Left ventricle myocardium inferior (tissue), 1 donor: Measurements from ENCODE around the gene TNFRSF1A. TPM values are rescaled to one million over a fixed set of nuclear protein-coding genes. Genes with fewer than 3 reads are reported as not detected.

Experiments used
- DNase-seq: peaks from one replicate; pipeline ENCODE4 v3.0.0-alpha.2; 2020
- H3K27ac ChIP-seq: fragments of 200-600 bp; replicated peaks from 2 replicates; pipeline ENCODE4 v1.8.0; 2021
- H3K27me3 ChIP-seq: fragments of 200-600 bp; 2 replicates; pipeline ENCODE4 v1.8.0; 2021; ENCODE audit warnings: low read depth
- H3K36me3 ChIP-seq: fragments of 200-600 bp; 2 replicates; pipeline ENCODE4 v1.8.0; 2021
- H3K4me1 ChIP-seq: fragments of 200-600 bp; 2 replicates; pipeline ENCODE4 v1.8.0; 2021
- H3K4me3 ChIP-seq: fragments of 200-600 bp; 2 replicates; pipeline ENCODE4 v1.8.0; 2021; ENCODE audit warnings: mild to moderate bottlenecking, moderate library complexity
- H3K9me3 ChIP-seq: fragments of 200-600 bp; replicated peaks from 2 replicates; pipeline ENCODE4 v1.8.0; 2021
- intact Hi-C: fragments of 100-400 bp; cut with micrococcal nuclease; formaldehyde crosslinking; loops from one replicate; pipeline ENCODE4 v1.11.0; 2022
- long read RNA-seq: library from polyadenylated mRNA; unstranded; transcript quantifications from one replicate; pipeline ENCODE4 v2.0.0, GENCODE V29; 2021
- total RNA-seq: library from RNA; stranded (reverse); fragmentation: NEBNext Ultra II Directional; extraction: Animal tissue kit (Norgen Biotek cat#: 25700); gene quantifications from one replicate; pipeline ENCODE4 v1.2.1, GENCODE V29; 2021
- TF ChIP-seq, protein P1 (sequence below): fragments of 200-600 bp; IDR thresholded peaks from 2 replicates; pipeline ENCODE4 v1.8.0; 2021; ENCODE audit warnings: antibody characterized with exemption, mild to moderate bottlenecking, borderline replicate concordance
- donor health status: DM: no; HTN: yes; CAD: no; lungs with severe emphysema.

Gene TNFRSF1A
- total RNA-seq, result 45.6 TPM
- long read RNA-seq, transcript TNFRSF1A-201 (10 exons, 2,223 nt), result major isoform, 28 of 43 reads
- long read RNA-seq, partial matches to known transcripts, result 6 of 43 reads
- long read RNA-seq, other reads (novel, unspliced or antisense), result 8 of 43 reads

DNA sequence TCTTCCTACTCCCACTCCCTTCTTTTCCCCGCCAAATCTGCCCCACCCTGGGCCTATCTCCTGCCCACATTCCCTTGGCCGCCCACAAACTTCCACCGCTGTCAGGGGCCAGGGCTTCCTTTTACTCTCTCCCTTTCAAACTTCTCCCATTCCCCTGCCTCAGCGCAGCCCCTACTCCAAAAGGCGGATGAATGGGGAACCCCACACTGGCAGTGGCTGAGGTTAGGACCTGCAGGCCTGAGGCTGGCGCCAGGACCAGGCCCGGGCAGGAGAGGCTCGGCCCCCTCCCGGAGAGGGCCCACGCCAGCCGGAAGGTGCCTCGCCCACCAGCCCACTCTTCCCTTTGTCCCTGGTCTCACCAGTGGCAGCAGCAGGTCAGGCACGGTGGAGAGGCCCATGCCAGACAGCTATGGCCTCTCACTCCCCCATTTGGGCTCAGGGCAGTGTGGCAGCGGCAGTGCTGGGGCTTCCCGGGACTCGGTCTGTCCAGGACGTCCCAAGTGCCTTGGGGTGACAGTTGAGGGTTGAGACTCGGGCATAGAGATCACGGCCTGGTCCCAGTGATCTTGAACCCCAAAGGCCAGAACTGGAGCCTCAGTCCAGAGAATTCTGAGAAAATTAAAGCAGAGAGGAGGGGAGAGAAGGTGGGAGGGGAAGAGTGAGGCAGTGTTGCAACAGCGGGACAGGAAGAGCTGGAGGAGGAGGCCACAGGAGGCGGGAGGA lies at the start of gene TNFRSF1A:
Gene TNFRSF1A, minus strand, starts transcription at position 660 of the 723 bp plus-strand sequence. Its CDS starts 262 bp downstream, at position 398.
- no peaks in the 10 kb centered on the region for H3K9me3 ChIP-seq
- intact Hi-C loops, result no loop called here
- no peaks in the 10 kb centered on the region for H3K27me3 ChIP-seq
- H3K4me3 ChIP-seq, result peak within 1 kb of the TSS; percentile 90
- H3K36me3 ChIP-seq, result no peaks in the 10 kb centered on the region
- H3K27ac ChIP-seq, result peak within 1 kb of the TSS; percentile 99
- DNase-seq, result peak; percentile 77
- TF ChIP-seq, protein P1, sequence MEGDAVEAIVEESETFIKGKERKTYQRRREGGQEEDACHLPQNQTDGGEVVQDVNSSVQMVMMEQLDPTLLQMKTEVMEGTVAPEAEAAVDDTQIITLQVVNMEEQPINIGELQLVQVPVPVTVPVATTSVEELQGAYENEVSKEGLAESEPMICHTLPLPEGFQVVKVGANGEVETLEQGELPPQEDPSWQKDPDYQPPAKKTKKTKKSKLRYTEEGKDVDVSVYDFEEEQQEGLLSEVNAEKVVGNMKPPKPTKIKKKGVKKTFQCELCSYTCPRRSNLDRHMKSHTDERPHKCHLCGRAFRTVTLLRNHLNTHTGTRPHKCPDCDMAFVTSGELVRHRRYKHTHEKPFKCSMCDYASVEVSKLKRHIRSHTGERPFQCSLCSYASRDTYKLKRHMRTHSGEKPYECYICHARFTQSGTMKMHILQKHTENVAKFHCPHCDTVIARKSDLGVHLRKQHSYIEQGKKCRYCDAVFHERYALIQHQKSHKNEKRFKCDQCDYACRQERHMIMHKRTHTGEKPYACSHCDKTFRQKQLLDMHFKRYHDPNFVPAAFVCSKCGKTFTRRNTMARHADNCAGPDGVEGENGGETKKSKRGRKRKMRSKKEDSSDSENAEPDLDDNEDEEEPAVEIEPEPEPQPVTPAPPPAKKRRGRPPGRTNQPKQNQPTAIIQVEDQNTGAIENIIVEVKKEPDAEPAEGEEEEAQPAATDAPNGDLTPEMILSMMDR, result no peak
- H3K4me1 ChIP-seq, result peaks cover 90% of the 10 kb centered on the region

DNA sequence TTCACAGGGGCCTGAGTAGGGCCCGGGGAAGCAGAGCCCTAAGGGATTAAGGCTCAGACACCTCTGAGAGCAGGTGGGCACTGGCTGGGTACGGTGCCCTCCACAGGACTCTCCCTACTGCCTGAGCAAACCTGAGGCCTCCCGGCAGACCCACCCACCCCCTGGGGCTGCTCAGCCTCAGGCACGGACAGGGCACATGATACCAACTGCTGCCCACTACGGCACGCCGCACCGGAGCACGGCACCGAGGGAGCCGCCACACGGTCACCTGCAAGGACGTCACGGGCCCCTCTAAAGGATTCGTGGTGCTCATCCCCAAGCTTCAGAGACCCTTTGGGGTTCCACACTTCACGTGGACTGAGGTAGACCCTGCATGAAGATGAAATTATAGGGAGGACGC lies 49.1 kb upstream of the TNFRSF1A start:
- DNase-seq, result no peak
- intact Hi-C loops, result no loop called here
- Histone ChIP-seq H3K27ac (no peak overlapping the region), H3K4me1 (peaks cover 30% of the 10 kb centered on the region), H3K9me3 (no peaks in the 10 kb centered on the region), H3K27me3 (no peaks in the 10 kb centered on the region), H3K4me3 (no peak overlapping the region), H3K36me3 (peaks cover 54% of the 10 kb centered on the region)
- TF ChIP-seq, protein P1, result no peak

DNA sequence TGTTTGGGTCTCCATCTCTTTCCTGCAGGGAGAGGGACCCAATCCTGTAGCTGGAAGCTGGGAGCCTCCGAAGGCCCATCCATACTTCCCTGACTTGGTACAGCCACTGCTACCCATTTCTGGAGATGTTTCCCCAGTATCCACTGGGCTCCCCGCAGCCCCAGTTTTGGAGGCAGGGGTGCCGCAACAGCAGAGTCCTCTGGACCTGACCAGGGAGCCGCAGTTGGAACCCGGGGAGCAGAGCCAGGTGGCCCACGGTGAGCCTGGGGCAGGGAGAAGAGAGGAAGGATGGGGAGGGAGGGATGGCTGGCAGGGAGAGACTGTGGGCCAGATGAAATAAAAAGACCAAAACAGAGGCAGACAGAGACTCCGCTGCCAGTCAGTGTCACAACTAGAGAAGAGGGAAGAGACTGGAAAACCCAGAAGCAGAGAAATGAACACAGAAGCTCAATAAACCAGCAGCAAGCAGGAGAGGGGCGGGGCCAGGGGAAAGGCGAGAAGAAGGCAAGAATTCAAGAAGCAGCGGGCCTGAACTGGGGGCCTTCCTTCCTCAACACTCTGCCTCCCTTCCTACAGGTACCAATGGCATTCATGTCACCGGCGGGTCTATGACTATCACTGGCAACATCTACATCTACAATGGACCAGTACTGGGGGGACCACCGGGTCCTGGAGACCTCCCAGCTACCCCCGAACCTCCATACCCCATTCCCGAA lies 48.4 kb upstream of the TNFRSF1A start:
- H3K27ac ChIP-seq, result no peak overlapping the region

DNA sequence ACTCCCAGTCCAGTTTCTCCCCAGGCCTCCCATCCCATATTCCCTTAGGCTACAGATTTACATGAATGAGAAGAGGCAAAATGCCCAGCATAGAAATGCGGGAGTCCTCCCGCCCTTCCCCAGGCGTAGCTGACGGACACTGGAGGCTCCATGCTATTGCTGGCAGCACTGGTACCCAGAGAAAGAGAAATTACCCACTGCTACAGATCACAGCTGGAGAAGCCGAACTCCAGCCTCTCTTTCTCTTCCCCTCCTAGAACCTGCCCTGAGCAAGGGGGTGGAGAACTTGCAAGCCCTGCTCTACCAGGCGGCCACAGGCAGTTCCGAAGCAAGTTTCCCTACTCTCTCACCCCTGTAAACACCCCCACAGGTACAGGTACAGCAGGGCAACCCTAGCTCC lies 45.7 kb upstream of the TNFRSF1A start:
- H3K27me3 ChIP-seq, result no peaks in the 10 kb centered on the region
- no peaks in the 10 kb centered on the region for H3K9me3 ChIP-seq
- peaks cover 55% of the 10 kb centered on the region for H3K36me3 ChIP-seq
- intact Hi-C loops, result loop anchor here (10.0 kb wide), 1 partner anchor 53 kb away; no protein-coding TSS in a partner anchor
- DNase-seq, result no peak
- no peak overlapping the region for H3K4me3 ChIP-seq
- H3K4me1 ChIP-seq, result peaks cover 51% of the 10 kb centered on the region
- H3K27ac ChIP-seq, result no peak overlapping the region
- TF ChIP-seq, protein P1, result no peak

More for the DNA sequence above, 48.4 kb upstream of the TNFRSF1A start:
- Histone ChIP-seq H3K36me3 (peaks cover 55% of the 10 kb centered on the region), H3K27me3 (no peaks in the 10 kb centered on the region), H3K4me3 (no peak overlapping the region), H3K9me3 (no peaks in the 10 kb centered on the region), H3K4me1 (peaks cover 35% of the 10 kb centered on the region)
- no peak for DNase-seq
- intact Hi-C loops, result no loop called here
- TF ChIP-seq, protein P1, result no peak

DNA sequence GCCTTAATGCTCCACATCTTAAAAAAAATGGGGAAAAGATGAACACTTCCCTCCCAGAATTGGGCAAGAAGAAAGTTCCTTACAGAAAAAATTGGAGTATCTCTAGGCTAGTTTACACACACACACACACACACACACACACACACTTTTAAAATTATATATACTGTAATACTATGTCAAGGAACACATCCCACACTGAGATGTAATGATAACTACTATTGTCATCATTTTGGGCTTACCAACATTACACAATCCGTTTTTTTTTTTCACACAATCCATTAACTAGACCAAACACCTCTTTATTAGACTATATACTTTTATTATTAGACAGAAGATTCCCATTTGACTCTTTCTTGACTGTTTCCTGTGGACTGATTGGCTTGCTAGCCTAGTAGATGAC lies 44.6 kb upstream of the TNFRSF1A start:
- H3K27ac ChIP-seq, result no peak overlapping the region
- no peak overlapping the region for H3K4me3 ChIP-seq
- TF ChIP-seq, protein P1, result no peak
- no peaks in the 10 kb centered on the region for H3K9me3 ChIP-seq
- peaks cover 54% of the 10 kb centered on the region for H3K36me3 ChIP-seq
- no peak for DNase-seq
- peaks cover 42% of the 10 kb centered on the region for H3K4me1 ChIP-seq
- intact Hi-C loops, result loop anchor here (10.0 kb wide), 1 partner anchor 52 kb away; no protein-coding TSS in a partner anchor
- H3K27me3 ChIP-seq, result no peaks in the 10 kb centered on the region
